ENCODE results near the gene ASXL2.

ASXL2 gene

GRCh38 chr2:25697559-25698341 lies 180.5 kb downstream of the ASXL2 start:
- TF ChIP-seq EP300 (IDR thresholded peaks at IDR 0.05; ENCODE audit: borderline replicate concordance) (no peak), NFIC (IDR thresholded peaks at IDR 0.05) (no peak), EGR1 (IDR thresholded peaks at IDR 0.05) (no peak), CEBPB (IDR thresholded peaks at IDR 0.05) (no peak), FOXM1 (IDR thresholded peaks at IDR 0.05; ENCODE audit: borderline replicate concordance, low read depth) (no peak), USF1 (IDR thresholded peaks at IDR 0.05) (no peak), TCF12 (IDR thresholded peaks at IDR 0.05; ENCODE audit: low read depth) (no peak), YY1 (IDR thresholded peaks at IDR 0.05; ENCODE audit: low read depth) (no peak), TAF1 (IDR thresholded peaks at IDR 0.05; ENCODE audit: low read depth) (no peak), CREB1 (IDR thresholded peaks at IDR 0.05; ENCODE audit: low read depth) (no peak), REST (IDR thresholded peaks at IDR 0.05; ENCODE audit: low read depth) (no peak)

- TF ChIP-seq NFIC (IDR thresholded peaks at IDR 0.05) (no peak), MAX (IDR thresholded peaks at IDR 0.05) (no peak), CREB1 (IDR thresholded peaks at IDR 0.05; ENCODE audit: low read depth) (no peak), EP300 (IDR thresholded peaks at IDR 0.05; ENCODE audit: borderline replicate concordance) (no peak), TEAD4 (IDR thresholded peaks at IDR 0.05) (no peak), FOXM1 (IDR thresholded peaks at IDR 0.05; ENCODE audit: borderline replicate concordance, low read depth) (no peak), TAF1 (IDR thresholded peaks at IDR 0.05; ENCODE audit: low read depth) (no peak), RAD21 (IDR thresholded peaks at IDR 0.05; ENCODE audit: low read depth) (no peak), REST (IDR thresholded peaks at IDR 0.05; ENCODE audit: low read depth) (no peak), ZBTB7A (IDR thresholded peaks at IDR 0.05; ENCODE audit: low read depth) (no peak), EGR1 (IDR thresholded peaks at IDR 0.05) (no peak)
These were observed 185.4 kb downstream of the ASXL2 start for GRCh38 chr2:25692737-25693445.

- no peak for TF ChIP-seq ZBTB7A (IDR thresholded peaks at IDR 0.05; ENCODE audit: low read depth)
- no peak for TF ChIP-seq FOXM1 (IDR thresholded peaks at IDR 0.05; ENCODE audit: borderline replicate concordance, low read depth)
These were observed 186.1 kb downstream of the ASXL2 start for GRCh38 chr2:25692143-25692542.

- peak; percentile 58 for TF ChIP-seq USF1 (IDR thresholded peaks at IDR 0.05)
- TF ChIP-seq YY1 (IDR thresholded peaks at IDR 0.05; ENCODE audit: low read depth): no peak
- peak; percentile 17; the same call in 1 of the 2 replicates for TF ChIP-seq MAX (IDR thresholded peaks at IDR 0.05)
These were observed 188.2 kb downstream of the ASXL2 start for GRCh38 chr2:25690058-25690457.

- TF ChIP-seq YY1 (IDR thresholded peaks at IDR 0.05; ENCODE audit: low read depth): no peak
- no peak for TF ChIP-seq REST (IDR thresholded peaks at IDR 0.05; ENCODE audit: low read depth)
- no peak for TF ChIP-seq EP300 (IDR thresholded peaks at IDR 0.05; ENCODE audit: borderline replicate concordance)
These were observed 190.1 kb downstream of the ASXL2 start for GRCh38 chr2:25688236-25688635.
